OCI-LY3 (cell line): Measurements from ENCODE around the gene RAB31.

Source experiments
- H2AFZ ChIP-seq: fragments of 200-600, 300-600 bp; shearing (Covaris generic); 2 replicates; pipeline ENCODE4 v1.6.0; 2014; ENCODE audit warnings: antibody characterized with exemption, low read depth, low read length
- H3K27ac ChIP-seq: fragments of 200-600, 300-600 bp; sonication (generic); 2 replicates; pipeline ENCODE4 v1.5.1; 2014; ENCODE audit warnings: mild to moderate bottlenecking, low read length, moderate library complexity, mixed read lengths
- H3K27me3 ChIP-seq: fragments of 200-600, 300-600 bp; sonication (generic); 2 replicates; pipeline ENCODE4 v1.6.1; 2014; ENCODE audit warnings: low read depth, low read length, mixed read lengths
- H3K36me3 ChIP-seq: fragments of 200-600, 300-600 bp; sonication (generic); replicated peaks from 2 replicates; pipeline ENCODE3; 2014; ENCODE audit warnings: low read depth, low read length, mixed read lengths
- H3K4me1 ChIP-seq: fragments of 300-600, 200-600 bp; sonication (generic); 2 replicates; pipeline ENCODE4 v1.6.1; 2014; ENCODE audit warnings: low read length, mixed read lengths
- H3K4me2 ChIP-seq: fragments of 200-600, 300-600 bp; sonication (generic); 2 replicates; pipeline ENCODE4 v1.6.1; 2014; ENCODE audit warnings: low read length, mixed read lengths
- H3K4me3 ChIP-seq: fragments of 300-600, 200-600 bp; sonication (generic); 2 replicates; pipeline ENCODE4 v1.5.1; 2014; ENCODE audit warnings: antibody characterized with exemption, mild to moderate bottlenecking, low read length, moderate library complexity
- H3K79me2 ChIP-seq: fragments of 300-600, 200-600 bp; shearing (Covaris generic); 2 replicates; pipeline ENCODE4 v1.6.1; 2014; ENCODE audit warnings: mild to moderate bottlenecking, low read length, mixed read lengths
- H3K9ac ChIP-seq: fragments of 300-600, 200-600 bp; shearing (Covaris generic); 2 replicates; pipeline ENCODE4 v1.6.0; 2014; ENCODE audit warnings: mild to moderate bottlenecking, low read length, moderate library complexity
- H3K9me3 ChIP-seq: fragments of 200-600, 300-600 bp; shearing (Covaris generic); 2 replicates; pipeline ENCODE4 v1.6.1; 2014; ENCODE audit warnings: low read length, mixed read lengths; ENCODE audit not compliant: insufficient read depth
- H4K20me1 ChIP-seq: fragments of 200-600, 300-600 bp; sonication (generic); 2 replicates; pipeline ENCODE4 v1.6.1; 2016; ENCODE audit warnings: low read length, mixed read lengths; ENCODE audit not compliant: insufficient read depth
- CTCF ChIP-seq: fragments of 200-600, 300-600 bp; sonication (generic); IDR thresholded peaks from 2 replicates; pipeline ENCODE4 v1.5.1; 2014; ENCODE audit warnings: antibody characterized with exemption, low read length, low read depth
- EZH2phosphoT487 ChIP-seq: fragments of 200-600 bp; shearing (Covaris generic); IDR thresholded peaks from 2 replicates; pipeline ENCODE4 v1.6.1; 2018; ENCODE audit warnings: antibody characterized with exemption, mixed run types, low read depth

Gene RAB31

GRCh38 chr18:9737472-9738121 is 29.5 kb downstream of the RAB31 start:
- no peaks in the 10 kb centered on the region for H3K9me3 ChIP-seq
- no peak overlapping the region for H3K4me3 ChIP-seq
- H2AFZ ChIP-seq, result no peak overlapping the region
- H3K27me3 ChIP-seq, result no peaks in the 10 kb centered on the region; the same call in 1 of the 2 replicates
- H3K9ac ChIP-seq, result no peak overlapping the region
- no peaks in the 10 kb centered on the region for H4K20me1 ChIP-seq
- TF ChIP-seq CTCF, result no peak
- TF ChIP-seq EZH2phosphoT487, result no peak
- no peaks in the 10 kb centered on the region for H3K79me2 ChIP-seq
- no peak overlapping the region for H3K4me2 ChIP-seq
- H3K36me3 ChIP-seq, result no peaks in the 10 kb centered on the region
- no peak overlapping the region for H3K27ac ChIP-seq
- H3K4me1 ChIP-seq, result peaks cover 7% of the 10 kb centered on the region

- Histone ChIP-seq H3K27ac (no peak overlapping the region), H3K4me2 (no peak overlapping the region), H2AFZ (no peak overlapping the region), H4K20me1 (no peaks in the 10 kb centered on the region), H3K4me3 (no peak overlapping the region), H3K4me1 (peaks cover 7% of the 10 kb centered on the region), H3K79me2 (no peaks in the 10 kb centered on the region), H3K9me3 (no peaks in the 10 kb centered on the region), H3K36me3 (no peaks in the 10 kb centered on the region), H3K27me3 (no peaks in the 10 kb centered on the region), H3K9ac (no peak overlapping the region)
- TF ChIP-seq EZH2phosphoT487 (no peak), CTCF (no peak)
Measured at GRCh38 chr18:9738266-9738969, 30.3 kb downstream of the RAB31 start.

- H3K36me3 ChIP-seq, result no peaks in the 10 kb centered on the region
- no peak overlapping the region for H3K27ac ChIP-seq
- no peaks in the 10 kb centered on the region for H3K79me2 ChIP-seq
- no peak overlapping the region for H3K4me2 ChIP-seq
- no peak overlapping the region for H2AFZ ChIP-seq
- no peaks in the 10 kb centered on the region for H3K9me3 ChIP-seq
- no peak overlapping the region for H3K4me3 ChIP-seq
- no peaks in the 10 kb centered on the region for H3K27me3 ChIP-seq
- H4K20me1 ChIP-seq, result no peaks in the 10 kb centered on the region
- H3K9ac ChIP-seq, result no peak overlapping the region
- TF ChIP-seq EZH2phosphoT487 (no peak), CTCF (no peak)
- peaks cover 7% of the 10 kb centered on the region for H3K4me1 ChIP-seq
Measured at GRCh38 chr18:9739516-9739915, 31.4 kb downstream of the RAB31 start.

GRCh38 chr18:9740071-9740470 is 32.0 kb downstream of the RAB31 start:
- H3K4me3 ChIP-seq, result no peak overlapping the region
- TF ChIP-seq CTCF (no peak), EZH2phosphoT487 (no peak)
- H3K4me1 ChIP-seq, result peaks cover 7% of the 10 kb centered on the region
- no peak overlapping the region for H3K9ac ChIP-seq
- no peak overlapping the region for H3K27ac ChIP-seq
- H3K27me3 ChIP-seq, result no peaks in the 10 kb centered on the region
- no peaks in the 10 kb centered on the region for H4K20me1 ChIP-seq
- no peak overlapping the region for H2AFZ ChIP-seq
- no peak overlapping the region for H3K4me2 ChIP-seq
- no peaks in the 10 kb centered on the region for H3K9me3 ChIP-seq
- no peaks in the 10 kb centered on the region for H3K36me3 ChIP-seq
- no peaks in the 10 kb centered on the region for H3K79me2 ChIP-seq
